ENCODE data around the gene DAND5. TPM values are rescaled to one million over a fixed set of nuclear protein-coding genes. Genes with fewer than 3 reads are reported as not detected.
"Not testable (repeated sequence)": the region's sequence is repeated elsewhere in the genome, so short reads cannot be mapped to it uniquely, and the experiment has no call there.

Gene DAND5
- polyA plus RNA-seq, 12 donors = 0.12 to 0.23 (median 0.16) TPM; not detected in 6

- peak; percentile 99 for DNase-seq
Measured at GRCh38 chr19:12945479-12946091, 23.8 kb upstream of the DAND5 start, which contains the start of gene RAD23A. TSS of gene RAD23A (plus strand) at chr19:12945862. CDS start at chr19:12945949, 87 bp downstream.

GRCh38 chr19:12946092-12946721, 23.2 kb upstream of the DAND5 start:
- DNase-seq = peak; percentile 75

DNA sequence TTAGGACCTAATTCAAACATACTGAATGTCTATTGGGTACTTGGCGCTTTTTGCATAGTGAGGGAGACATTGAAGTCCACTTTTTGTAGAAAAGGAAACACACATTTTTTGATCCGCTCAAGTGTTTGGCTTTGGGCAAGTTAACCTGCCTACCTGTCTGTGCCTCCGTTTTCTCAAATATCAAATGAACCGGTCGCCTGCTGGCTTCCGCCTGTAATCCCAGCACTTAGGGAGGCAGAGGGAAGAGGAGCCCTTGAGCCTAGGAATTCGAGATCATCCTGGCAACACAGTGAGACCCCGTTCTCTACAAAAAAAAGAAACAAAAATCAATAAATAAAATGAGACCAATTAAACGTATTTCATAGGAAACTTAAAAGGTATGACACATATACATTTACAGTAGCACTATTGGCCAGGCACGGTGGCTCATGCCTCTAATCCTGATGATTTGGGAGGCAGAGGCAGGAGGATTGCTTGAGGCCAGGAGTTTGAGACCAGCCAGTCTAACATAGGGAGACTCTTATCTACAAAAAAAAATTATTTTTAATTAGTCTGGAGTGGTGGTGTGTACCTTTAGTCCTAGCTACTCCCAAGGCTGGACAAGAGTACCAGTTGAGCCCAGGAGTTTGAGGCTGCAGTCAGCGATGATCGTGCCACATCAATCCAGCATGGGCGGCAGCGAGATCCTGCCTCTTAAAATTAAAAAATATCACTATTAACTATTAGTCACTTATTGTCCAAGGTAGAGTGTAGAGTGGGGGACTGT, 22.5 kb upstream of the DAND5 start:
- DNase-seq = no peak

DNA sequence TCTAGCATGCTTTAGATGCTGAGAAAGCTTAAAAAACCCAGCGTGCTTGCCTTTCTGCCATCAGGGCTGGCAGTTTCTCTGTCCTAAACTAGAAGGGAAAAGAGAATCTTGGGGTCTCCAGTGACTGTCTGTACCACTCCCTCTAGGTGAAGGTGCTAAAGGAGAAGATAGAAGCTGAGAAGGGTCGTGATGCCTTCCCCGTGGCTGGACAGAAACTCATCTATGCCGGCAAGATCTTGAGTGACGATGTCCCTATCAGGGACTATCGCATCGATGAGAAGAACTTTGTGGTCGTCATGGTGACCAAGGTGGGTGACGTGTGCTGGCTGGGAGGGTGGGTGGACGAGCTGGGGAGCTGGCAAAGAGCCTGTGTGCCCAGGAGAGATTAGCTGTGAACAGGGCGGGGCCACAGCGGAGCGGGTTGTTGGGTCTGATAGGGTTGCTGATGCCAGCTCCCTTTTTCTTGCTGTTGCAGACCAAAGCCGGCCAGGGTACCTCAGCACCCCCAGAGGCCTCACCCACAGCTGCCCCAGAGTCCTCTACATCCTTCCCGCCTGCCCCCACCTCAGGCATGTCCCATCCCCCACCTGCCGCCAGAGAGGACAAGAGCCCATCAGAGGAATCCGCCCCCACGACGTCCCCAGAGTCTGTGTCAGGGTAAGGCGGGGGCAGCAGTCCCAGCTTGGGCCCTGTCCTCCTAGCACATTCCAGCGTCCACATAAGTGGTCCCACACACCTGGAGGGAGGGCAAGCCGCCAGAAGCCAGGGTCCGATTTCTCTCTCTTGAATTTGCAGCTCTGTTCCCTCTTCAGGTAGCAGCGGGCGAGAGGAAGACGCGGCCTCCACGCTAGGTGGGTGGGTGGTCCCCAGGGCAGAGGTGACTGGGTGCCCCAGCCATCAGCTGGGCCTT, 21.4 kb upstream of the DAND5 start:
- no peak for DNase-seq

DNA sequence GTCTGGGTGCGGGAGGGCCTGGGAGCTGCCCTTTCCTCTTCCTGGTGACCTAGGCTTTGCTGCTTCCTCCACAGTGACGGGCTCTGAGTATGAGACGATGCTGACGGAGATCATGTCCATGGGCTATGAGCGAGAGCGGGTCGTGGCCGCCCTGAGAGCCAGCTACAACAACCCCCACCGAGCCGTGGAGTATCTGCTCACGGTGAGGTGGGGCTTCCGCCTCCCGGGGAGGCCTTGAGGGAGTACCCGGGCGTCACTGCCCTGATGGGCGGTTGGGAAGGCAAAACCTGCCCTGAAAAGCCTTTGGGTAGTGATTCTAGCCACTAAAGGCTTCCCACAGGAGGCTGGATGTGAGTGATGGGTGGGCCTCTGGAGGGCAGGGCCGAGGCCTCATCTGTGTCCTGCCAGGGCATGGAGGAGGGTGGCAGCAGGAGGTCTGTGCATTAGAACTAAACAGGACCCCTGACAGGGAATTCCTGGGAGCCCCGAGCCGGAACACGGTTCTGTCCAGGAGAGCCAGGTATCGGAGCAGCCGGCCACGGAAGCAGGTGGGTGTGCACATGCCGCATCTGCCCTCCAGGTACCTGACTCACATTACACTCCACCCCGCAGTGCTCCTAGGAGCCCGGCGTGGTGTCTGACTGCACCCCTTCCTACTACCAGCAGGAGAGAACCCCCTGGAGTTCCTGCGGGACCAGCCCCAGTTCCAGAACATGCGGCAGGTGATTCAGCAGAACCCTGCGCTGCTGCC, 20.6 kb upstream of the DAND5 start:
- DNase-seq = no peak

DNA sequence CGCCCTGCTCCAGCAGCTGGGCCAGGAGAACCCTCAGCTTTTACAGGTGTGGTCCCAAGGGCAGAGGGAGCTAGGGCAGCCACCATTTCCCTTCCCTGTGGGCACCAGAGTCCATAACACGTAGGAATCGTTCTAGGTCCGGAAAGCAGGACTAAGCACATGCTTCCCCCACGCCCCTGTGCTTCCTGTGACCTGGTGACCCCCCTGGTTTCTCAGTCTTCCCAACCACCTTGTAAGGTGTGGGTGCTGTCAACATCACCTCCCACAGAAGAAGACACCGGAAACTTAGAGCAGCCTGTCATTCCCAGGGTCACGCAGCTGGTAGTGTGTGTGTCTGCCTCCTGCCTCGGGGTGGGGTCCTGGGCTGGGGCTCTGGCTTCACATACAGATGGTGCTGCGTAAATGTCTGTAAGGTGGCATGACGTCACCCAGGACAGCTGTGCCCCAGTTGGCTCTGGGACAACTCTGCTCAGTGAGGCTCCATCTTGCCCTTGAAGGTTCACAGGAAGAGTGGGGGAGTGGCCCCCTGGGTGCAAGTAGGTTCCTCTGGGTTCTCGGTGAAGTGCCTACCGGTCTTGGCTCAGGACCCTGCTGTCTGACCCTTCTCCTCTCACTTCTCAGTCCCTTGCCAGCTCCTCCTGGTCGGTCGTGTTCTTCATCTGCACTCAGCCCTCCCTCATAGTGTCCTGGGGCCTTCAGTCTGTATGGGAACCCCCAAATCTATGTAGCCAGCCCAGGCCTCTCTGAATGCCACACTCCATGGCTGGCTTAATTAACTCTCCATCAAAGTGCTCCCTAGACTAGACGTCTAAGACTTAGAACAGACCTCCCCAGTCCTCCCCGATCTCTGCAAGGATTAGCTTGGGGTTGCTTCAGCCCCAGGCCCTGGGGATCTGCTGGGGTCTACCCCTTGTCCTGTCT, 19.8 kb upstream of the DAND5 start:
- DNase-seq = no peak

DNA sequence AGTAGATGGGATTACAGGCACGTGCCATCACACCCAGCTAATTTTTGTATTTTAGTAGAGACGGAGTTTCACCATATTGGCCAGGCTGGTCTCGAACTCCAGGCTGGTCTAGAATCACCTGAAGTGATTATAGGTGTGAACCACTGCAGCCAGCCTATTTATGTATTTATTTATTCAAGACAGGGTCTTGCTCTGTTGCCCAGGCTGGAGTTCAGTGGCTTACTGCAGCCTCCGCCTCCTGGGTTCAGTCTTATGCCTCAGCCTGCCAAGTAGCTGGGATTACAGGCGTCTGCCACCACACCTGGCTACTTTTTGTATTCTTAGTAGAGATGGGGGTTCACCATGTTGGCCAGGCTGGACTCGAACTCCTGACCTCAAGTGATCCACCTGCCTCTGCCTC, 17.3 kb upstream of the DAND5 start:
- not testable (repeated sequence) for DNase-seq

DNA sequence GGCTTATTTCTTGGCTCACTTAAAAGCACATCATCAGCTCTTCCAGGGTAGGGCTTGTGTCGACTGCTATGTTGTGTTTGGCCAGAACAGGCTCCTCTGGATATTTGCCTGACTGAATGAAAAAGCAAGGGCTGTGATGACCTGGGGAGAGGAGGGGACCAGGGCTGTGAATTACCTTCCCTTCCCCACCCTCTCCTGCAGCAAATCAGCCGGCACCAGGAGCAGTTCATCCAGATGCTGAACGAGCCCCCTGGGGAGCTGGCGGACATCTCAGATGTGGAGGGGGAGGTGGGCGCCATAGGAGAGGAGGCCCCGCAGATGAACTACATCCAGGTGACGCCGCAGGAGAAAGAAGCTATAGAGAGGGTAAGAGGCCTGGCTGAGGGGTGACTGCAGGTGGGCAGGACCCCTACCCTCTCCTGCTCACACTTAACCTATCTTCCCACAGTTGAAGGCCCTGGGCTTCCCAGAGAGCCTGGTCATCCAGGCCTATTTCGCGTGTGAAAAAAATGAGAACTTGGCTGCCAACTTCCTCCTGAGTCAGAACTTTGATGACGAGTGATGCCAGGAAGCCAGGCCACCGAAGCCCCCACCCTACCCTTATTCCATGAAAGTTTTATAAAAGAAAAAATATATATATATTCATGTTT, 16.8 kb upstream of the DAND5 start:
- DNase-seq = no peak

DNA sequence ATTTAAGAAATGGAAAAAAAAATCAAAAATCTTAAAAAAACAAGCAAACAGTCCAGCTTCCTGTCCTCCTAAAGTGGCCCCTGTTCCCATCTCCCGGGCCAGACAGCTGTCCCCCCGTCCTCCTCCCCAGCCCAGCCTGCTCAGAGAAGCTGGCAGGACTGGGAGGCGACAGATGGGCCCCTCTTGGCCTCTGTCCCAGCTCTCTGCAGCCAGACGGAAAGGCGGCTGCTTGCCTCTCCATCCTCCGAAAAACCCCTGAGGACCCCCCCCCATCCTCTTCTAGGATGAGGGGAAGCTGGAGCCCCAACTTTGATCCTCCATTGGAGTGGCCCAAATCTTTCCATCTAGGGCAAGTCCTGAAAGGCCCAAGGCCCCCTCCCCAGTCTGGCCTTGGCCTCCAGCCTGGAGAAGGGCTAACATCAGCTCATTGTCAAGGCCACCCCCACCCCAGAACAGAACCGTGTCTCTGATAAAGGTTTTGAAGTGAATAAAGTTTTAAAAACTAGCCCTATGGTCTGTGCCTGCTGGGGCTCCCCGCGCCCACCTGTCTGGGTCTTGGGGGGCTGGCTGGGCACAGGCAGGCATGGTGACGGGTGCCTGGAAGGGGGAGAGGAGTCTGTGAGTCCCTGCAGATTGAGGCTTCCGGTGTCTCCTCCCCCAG, 16.1 kb upstream of the DAND5 start:
- DNase-seq = no peak

DNA sequence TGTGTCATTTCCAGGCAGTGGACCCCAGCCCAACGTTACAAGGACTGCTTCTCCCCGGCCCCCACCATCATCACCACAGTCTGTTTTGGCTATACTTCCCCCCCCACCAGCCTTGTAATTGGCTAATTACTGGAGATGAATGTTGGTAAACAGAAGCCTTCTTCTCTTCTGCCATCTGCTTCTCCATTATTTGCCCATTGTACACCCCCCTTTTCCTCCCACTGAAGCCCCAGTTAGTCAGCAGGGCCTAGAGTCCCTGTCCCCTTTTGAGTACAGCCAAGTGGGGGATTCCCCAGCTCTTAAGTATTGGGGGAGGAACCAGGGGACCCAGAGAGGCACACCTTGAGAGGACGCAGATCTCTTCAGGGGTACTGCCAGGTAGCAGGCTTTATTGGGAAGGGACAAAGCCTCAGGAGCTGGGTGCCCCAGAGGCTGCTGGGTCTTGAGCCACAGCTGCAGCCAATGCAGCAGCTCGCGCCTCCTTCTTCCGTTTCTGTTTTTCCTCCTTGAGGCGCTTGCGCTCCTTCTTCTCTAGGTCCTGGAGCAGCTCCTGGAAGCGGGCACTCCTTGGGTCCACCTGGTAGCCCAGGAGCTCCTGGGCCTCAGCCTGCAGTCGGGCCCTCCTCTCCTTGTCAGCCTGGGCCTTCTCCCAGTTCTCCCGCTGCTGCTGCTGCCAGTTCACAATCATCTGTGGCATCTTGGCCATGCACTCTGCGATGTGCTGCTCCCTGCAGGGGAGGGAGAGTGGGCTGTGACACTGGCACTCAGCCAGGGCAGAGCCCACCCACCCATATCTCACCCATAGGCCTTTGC, 15.4 kb upstream of the DAND5 start:
- no peak for DNase-seq

- no peak for DNase-seq
Measured at GRCh38 chr19:12954612-12954962, 14.8 kb upstream of the DAND5 start.

- DNase-seq = not testable (repeated sequence)
Measured at GRCh38 chr19:12955575-12955974, 13.8 kb upstream of the DAND5 start.

- no peak for DNase-seq
Measured at GRCh38 chr19:12955996-12956395, 13.4 kb upstream of the DAND5 start.

GRCh38 chr19:12956446-12957388, 12.7 kb upstream of the DAND5 start, which contains the start of gene GADD45GIP1:
TSS of gene GADD45GIP1 (minus strand) at chr19:12957223. CDS start at chr19:12957212, 11 bp downstream.
- peak; percentile 76 for DNase-seq

- DNase-seq = not testable (repeated sequence)
Measured at GRCh38 chr19:12957389-12957952, 11.9 kb upstream of the DAND5 start.

DNA sequence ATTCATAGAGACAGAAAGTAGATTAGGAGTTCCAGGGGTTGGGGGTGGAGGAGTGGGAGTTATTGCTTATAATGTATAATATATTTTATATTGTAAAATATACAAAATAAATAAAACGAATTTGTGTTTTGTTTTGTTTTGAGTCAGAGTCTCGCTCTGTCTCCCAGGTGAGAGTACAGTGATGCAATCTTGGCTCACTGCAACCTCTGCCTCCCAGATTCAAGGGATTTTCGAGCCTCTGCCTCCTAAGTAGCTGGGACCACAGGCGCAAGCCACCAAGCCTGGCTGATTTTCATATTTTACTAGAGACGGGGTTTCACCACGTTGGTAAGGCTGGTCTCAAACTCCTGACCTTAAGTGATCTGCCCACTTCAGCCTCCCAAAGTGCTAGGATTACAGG, 9.9 kb upstream of the DAND5 start:
- DNase-seq = no peak
